CD14-positive monocyte (primary cell): ENCODE results near the gene DACT1. TPM values are rescaled to one million over a fixed set of nuclear protein-coding genes. Genes with fewer than 3 reads are reported as not detected.

Experiments
- DNase-seq, 3 donors: peaks; one replicate each; pipeline ENCODE4 v3.0.0-alpha.2; 2011 to 2022
- H2AFZ ChIP-seq: 2 replicates; pipeline ENCODE4 v1.6.0; 2012; ENCODE audit warnings: mild to moderate bottlenecking, low read depth, low read length, inconsistent platforms; ENCODE audit not compliant: insufficient read depth, poor library complexity, severe bottlenecking
- H3K27ac ChIP-seq, 2 donors: 1 replicate in 1 of 2; 2 replicates in 1 of 2; pipeline ENCODE4 v1.5.1; 2012 to 2013; ENCODE audit warnings: low read length in 2 of 2, control low read depth in 1 of 2, inconsistent platforms in 1 of 2, low read depth in 1 of 2, mild to moderate bottlenecking in 1 of 2
- H3K27me3 ChIP-seq, 2 donors: one replicate each; pipeline versions ENCODE4 v1.6.0 to v1.6.1; 2011 to 2013; ENCODE audit warnings: low read length in 2 of 2; ENCODE audit not compliant: control insufficient read depth in 2 of 2, insufficient read depth in 2 of 2
- H3K36me3 ChIP-seq, 2 donors: replicated peaks in 1 of 2; 1 replicate in 1 of 2; 2 replicates in 1 of 2; pipeline versions ENCODE4 v1.5.1 to v1.6.1; 2012 to 2013; ENCODE audit warnings: low read length in 2 of 2, control low read depth in 1 of 2, inconsistent platforms in 1 of 2, mild to moderate bottlenecking in 1 of 2; ENCODE audit not compliant: insufficient read depth in 2 of 2, control insufficient read depth in 1 of 2
- H3K4me1 ChIP-seq, 2 donors: 1 replicate in 1 of 2; 2 replicates in 1 of 2; pipeline versions ENCODE4 v1.5.1 to v1.6.1; 2012 to 2013; ENCODE audit warnings: low read length in 2 of 2, control low read depth in 1 of 2, inconsistent platforms in 1 of 2, mild to moderate bottlenecking in 1 of 2, moderate library complexity in 1 of 2; ENCODE audit not compliant: insufficient read depth in 2 of 2, control insufficient read depth in 1 of 2
- H3K4me2 ChIP-seq: replicated peaks from 2 replicates; pipeline ENCODE3; 2012; ENCODE audit warnings: low read length, moderate library complexity, mild to moderate bottlenecking; ENCODE audit not compliant: poor library complexity, severe bottlenecking; ENCODE audit errors: extremely low read depth
- H3K4me3 ChIP-seq, 3 experiments: fragments of 200-600 bp in 1 of 3; sonication (generic) in 1 of 3; replicated peaks in 1 of 3; 1 replicate in 2 of 3; 2 replicates in 1 of 3; pipeline ENCODE4 v1.5.1; 2011 to 2013; ENCODE audit warnings: low read length in 3 of 3, mild to moderate bottlenecking in 3 of 3, control low read depth in 2 of 3, low read depth in 2 of 3, inconsistent platforms in 1 of 3, moderate library complexity in 1 of 3
- H3K79me2 ChIP-seq: 2 replicates; pipeline ENCODE4 v1.6.0; 2012; ENCODE audit warnings: mild to moderate bottlenecking, control low read depth, inconsistent platforms, low read length, moderate library complexity; ENCODE audit not compliant: insufficient read depth
- H3K9ac ChIP-seq: 2 replicates; pipeline ENCODE4 v1.6.0; 2017; ENCODE audit warnings: low read length, mild to moderate bottlenecking; ENCODE audit not compliant: insufficient read depth, poor library complexity, severe bottlenecking
- H3K9me3 ChIP-seq, 2 donors: replicated peaks in 1 of 2; 1 replicate in 1 of 2; 2 replicates in 1 of 2; pipeline versions ENCODE4 v1.5.1 to v1.6.1; 2012 to 2013; ENCODE audit warnings: low read length in 2 of 2, control low read depth in 1 of 2; ENCODE audit not compliant: control insufficient read depth in 1 of 2, insufficient read depth in 1 of 2
- H4K20me1 ChIP-seq: 2 replicates; pipeline ENCODE4 v1.6.0; 2012; ENCODE audit warnings: mild to moderate bottlenecking, low read length, control low read depth, moderate library complexity; ENCODE audit not compliant: insufficient read depth
- H3K27ac Mint-ChIP-seq, 7 donors: one replicate each; pipeline ENCODE4 v1.8.0; 2020; ENCODE audit warnings: mild to moderate bottlenecking in 7 of 7, mixed read lengths in 7 of 7, moderate library complexity in 6 of 7, inconsistent platforms in 2 of 7
- H3K27me3 Mint-ChIP-seq, 3 donors: one replicate each; pipeline ENCODE4 v1.8.0; 2021 to 2022; ENCODE audit warnings: low read depth in 3 of 3, mild to moderate bottlenecking in 3 of 3, mixed read lengths in 3 of 3, moderate library complexity in 3 of 3, inconsistent platforms in 1 of 3
- H3K36me3 Mint-ChIP-seq, 2 donors: one replicate each; pipeline ENCODE4 v1.8.0; 2020; ENCODE audit warnings: mixed read lengths in 2 of 2, inconsistent platforms in 1 of 2, mild to moderate bottlenecking in 1 of 2
- H3K4me1 Mint-ChIP-seq: one replicate; pipeline ENCODE4 v1.8.0; 2020; ENCODE audit warnings: mild to moderate bottlenecking, mixed read lengths
- H3K4me3 Mint-ChIP-seq, 2 donors: one replicate each; pipeline ENCODE4 v1.8.0; 2020; ENCODE audit warnings: mild to moderate bottlenecking in 2 of 2, mixed read lengths in 2 of 2, moderate library complexity in 1 of 2
- H3K9me3 Mint-ChIP-seq, 7 donors: one replicate each; pipeline ENCODE4 v1.8.0; 2020 to 2022; ENCODE audit warnings: mixed read lengths in 7 of 7, mild to moderate bottlenecking in 6 of 7, moderate library complexity in 6 of 7, inconsistent platforms in 2 of 7
- WGBS: methylation state at CpG from one replicate; pipeline ENCODE4 v1.1.5; 2013; ENCODE audit warnings: missing lambda C conversion rate; ENCODE audit not compliant: insufficient coverage; 5-methylcytosine and 5-hydroxymethylcytosine counted together
- intact Hi-C, 2 donors: fragments of 100-400 bp; cut with micrococcal nuclease; formaldehyde crosslinking; loops; one replicate each; pipeline versions ENCODE4 v1.15.0 to v1.15.1; 2023
- polyA plus RNA-seq, 3 donors: library from polyadenylated mRNA; depleted of rRNA in 1 of 3; unstranded in 2 of 3; stranded (reverse) in 1 of 3; fragments of 300-500 nt in 2 of 3; fragments of >200 nt in 1 of 3; fragmentation: Illumina TruSeq in 2 of 3; gene quantifications; 1 replicate in 2 of 3; 2 replicates in 1 of 3; pipeline ENCODE4 v1.2.3, GENCODE V29; 2012 to 2021
- TF ChIP-seq, protein P1 (sequence below): fragments of 200-600 bp; IDR thresholded peaks from one replicate; pipeline ENCODE4 v1.8.0; 2022; ENCODE audit warnings: antibody characterized with exemption, mild to moderate bottlenecking

Gene DACT1
- polyA plus RNA-seq, 3 donors, result 0.09 TPM; not detected in 2

DNA sequence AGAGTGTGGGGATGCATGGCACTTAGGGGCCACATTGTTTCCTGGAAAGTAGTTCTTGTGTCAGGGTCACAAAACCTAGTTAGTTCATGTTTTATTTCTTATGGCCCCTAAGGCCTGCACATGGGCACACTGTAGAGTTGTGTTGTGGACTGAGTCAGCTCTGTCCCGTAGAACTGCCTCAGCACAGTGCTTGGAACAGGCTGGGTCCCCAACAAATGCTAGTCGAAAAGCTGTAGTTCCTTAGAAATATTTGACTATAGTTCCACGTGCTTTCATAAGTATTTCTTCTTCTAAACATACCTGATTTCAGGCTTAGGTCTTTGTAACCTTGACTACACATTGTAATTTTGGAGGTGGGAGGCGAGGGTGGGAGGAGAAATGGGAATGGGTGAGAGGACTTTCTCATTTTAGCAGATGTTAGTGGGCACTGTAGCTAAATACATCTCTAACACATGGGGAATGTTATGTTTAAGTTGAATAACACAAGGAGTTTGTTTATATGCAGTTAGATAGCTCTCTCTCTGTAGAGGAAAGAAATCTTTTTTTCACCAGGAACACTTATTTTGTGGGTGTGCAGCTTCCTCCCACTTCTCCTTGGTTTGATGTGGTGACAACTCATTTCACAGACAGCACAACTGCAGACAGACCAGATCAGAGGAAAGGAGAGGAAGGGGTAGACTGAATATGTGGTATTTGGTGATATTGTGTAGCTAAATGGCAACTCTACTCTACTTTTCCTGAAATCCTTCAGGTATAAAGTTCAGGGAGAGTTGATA lies 39.5 kb upstream of the DACT1 start:
- Histone ChIP-seq H3K27me3 (no peaks in the 10 kb centered on the region), H2AFZ (no peak overlapping the region), H3K4me1 (no peaks in the 10 kb centered on the region), H3K4me3 (no peak overlapping the region), H3K4me2 (no peak overlapping the region), H3K27ac (no peak overlapping the region), H4K20me1 (no peaks in the 10 kb centered on the region), H3K9ac (no peak overlapping the region), H3K79me2 (no peaks in the 10 kb centered on the region), H3K36me3 (no peaks in the 10 kb centered on the region), H3K9me3 (no peaks in the 10 kb centered on the region)
- Mint-ChIP-seq H3K4me3 (no peak overlapping the region), H3K27ac (no peak overlapping the region), H3K27me3 (peaks cover 0 to 2% (median 0%) of the 10 kb centered on the region in 3 donors), H3K4me1 (no peaks in the 10 kb centered on the region), H3K36me3 (no peaks in the 10 kb centered on the region), H3K9me3 (peaks cover 0 to 2% (median 0%) of the 10 kb centered on the region in 7 donors)
- no peak for DNase-seq
- WGBS, result 90% methylated on average over 2 of the region's 4 CpGs
- TF ChIP-seq, protein P1, sequence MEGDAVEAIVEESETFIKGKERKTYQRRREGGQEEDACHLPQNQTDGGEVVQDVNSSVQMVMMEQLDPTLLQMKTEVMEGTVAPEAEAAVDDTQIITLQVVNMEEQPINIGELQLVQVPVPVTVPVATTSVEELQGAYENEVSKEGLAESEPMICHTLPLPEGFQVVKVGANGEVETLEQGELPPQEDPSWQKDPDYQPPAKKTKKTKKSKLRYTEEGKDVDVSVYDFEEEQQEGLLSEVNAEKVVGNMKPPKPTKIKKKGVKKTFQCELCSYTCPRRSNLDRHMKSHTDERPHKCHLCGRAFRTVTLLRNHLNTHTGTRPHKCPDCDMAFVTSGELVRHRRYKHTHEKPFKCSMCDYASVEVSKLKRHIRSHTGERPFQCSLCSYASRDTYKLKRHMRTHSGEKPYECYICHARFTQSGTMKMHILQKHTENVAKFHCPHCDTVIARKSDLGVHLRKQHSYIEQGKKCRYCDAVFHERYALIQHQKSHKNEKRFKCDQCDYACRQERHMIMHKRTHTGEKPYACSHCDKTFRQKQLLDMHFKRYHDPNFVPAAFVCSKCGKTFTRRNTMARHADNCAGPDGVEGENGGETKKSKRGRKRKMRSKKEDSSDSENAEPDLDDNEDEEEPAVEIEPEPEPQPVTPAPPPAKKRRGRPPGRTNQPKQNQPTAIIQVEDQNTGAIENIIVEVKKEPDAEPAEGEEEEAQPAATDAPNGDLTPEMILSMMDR, result no peak
- intact Hi-C loops, result no loop called here

DNA sequence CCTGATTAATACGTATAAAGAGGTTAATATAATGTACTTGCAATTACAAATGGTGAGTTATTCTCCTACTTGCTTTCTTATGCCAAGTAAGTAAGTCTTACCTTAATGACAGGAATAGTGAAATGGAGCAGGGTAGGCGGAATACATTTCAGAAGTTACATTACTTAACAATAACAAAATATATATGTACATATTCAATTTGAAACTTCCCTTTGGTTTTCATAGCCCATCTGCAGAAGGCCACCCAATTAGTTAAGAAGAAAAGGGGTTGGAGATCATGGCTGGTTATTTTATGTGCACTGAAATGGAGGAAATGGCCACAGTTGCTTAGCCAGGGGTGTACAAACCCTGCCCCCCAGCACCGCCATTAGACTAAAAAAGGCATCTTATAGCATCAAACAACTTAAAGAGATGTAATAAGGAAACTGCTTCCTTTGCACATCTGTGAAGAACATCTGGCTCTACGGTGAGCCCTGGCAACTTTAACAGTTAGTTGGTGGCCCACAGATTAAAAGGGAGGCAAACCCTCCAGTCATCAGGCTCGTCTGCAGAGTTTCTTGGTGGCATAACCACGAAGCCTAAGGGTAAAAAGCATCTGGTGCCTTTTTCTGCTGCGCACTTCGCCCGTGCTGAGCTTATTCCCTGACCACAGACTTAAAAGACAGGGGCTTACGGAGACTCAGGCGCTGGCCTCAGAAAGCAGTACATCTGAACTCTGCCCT lies 38.8 kb upstream of the DACT1 start:
- H2AFZ ChIP-seq, result no peak overlapping the region
- TF ChIP-seq, protein P1, result no peak
- no peak overlapping the region for H3K4me3 ChIP-seq
- no peaks in the 10 kb centered on the region for H3K79me2 ChIP-seq
- no peak overlapping the region for H3K4me2 ChIP-seq
- H3K4me1 Mint-ChIP-seq, result no peaks in the 10 kb centered on the region
- H4K20me1 ChIP-seq, result no peaks in the 10 kb centered on the region
- peaks cover 0 to 2% (median 0%) of the 10 kb centered on the region in 3 donors for H3K27me3 Mint-ChIP-seq
- no peak overlapping the region for H3K27ac ChIP-seq
- no peaks in the 10 kb centered on the region for H3K9me3 ChIP-seq
- H3K4me3 Mint-ChIP-seq, result no peak overlapping the region
- H3K36me3 ChIP-seq, result no peaks in the 10 kb centered on the region
- H3K36me3 Mint-ChIP-seq, result no peaks in the 10 kb centered on the region
- WGBS, result 89% methylated on average over 7 of the region's 11 CpGs
- H3K4me1 ChIP-seq, result no peaks in the 10 kb centered on the region
- intact Hi-C loops, result no loop called here
- H3K9ac ChIP-seq, result no peak overlapping the region
- no peak for DNase-seq
- no peak overlapping the region for H3K27ac Mint-ChIP-seq
- H3K9me3 Mint-ChIP-seq, result peaks cover 0 to 2% (median 0%) of the 10 kb centered on the region in 7 donors
- no peaks in the 10 kb centered on the region for H3K27me3 ChIP-seq
